Epithelial cell of prostate (primary cell): ENCODE measurements around the gene PRSS36.
"Not testable (repeated sequence)": the region's sequence is repeated elsewhere in the genome, so short reads cannot be mapped to it uniquely, and the experiment has no call there.

Source experiments
- DNase-seq: peaks from one replicate; pipeline ENCODE4 v3.0.0-alpha.2; 2011; ENCODE audit warnings: low read depth, low spot score
- H3K27ac ChIP-seq: fragments of 450-650 bp; 2 replicates; pipeline ENCODE4 v1.5.1; 2017; ENCODE audit warnings: mild to moderate bottlenecking

Gene PRSS36

GRCh38 chr16:31149894-31150890 is at the start of gene PRSS36:
PRSS36 (minus strand) TSS chr16:31150066; CDS start chr16:31150035, 31 bp downstream.
- DNase-seq = no peak
- H3K27ac ChIP-seq = no peak within 1 kb of the TSS

- H3K27ac ChIP-seq = peak overlapping the region; percentile 59
- no peak for DNase-seq
These were observed 49.7 kb upstream of the PRSS36 start for GRCh38 chr16:31199430-31200041.

GRCh38 chr16:31198207-31198882 is 48.5 kb upstream of the PRSS36 start:
- no peak for DNase-seq
- no peak overlapping the region for H3K27ac ChIP-seq

- DNase-seq = no peak
- no peak overlapping the region for H3K27ac ChIP-seq
These were observed 46.6 kb upstream of the PRSS36 start for GRCh38 chr16:31196324-31197088.

GRCh38 chr16:31195861-31196260 is 46.0 kb upstream of the PRSS36 start:
- H3K27ac ChIP-seq, DNase-seq: not testable (repeated sequence)

GRCh38 chr16:31194898-31195297 is 45.0 kb upstream of the PRSS36 start:
- DNase-seq = no peak
- no peak overlapping the region for H3K27ac ChIP-seq

- no peak for DNase-seq
- H3K27ac ChIP-seq = no peak overlapping the region
These were observed 44.0 kb upstream of the PRSS36 start for GRCh38 chr16:31193874-31194273.

- H3K27ac ChIP-seq = no peak overlapping the region
- DNase-seq = no peak
These were observed 43.2 kb upstream of the PRSS36 start for GRCh38 chr16:31192856-31193642.

GRCh38 chr16:31191697-31192428 is 42.0 kb upstream of the PRSS36 start:
- H3K27ac ChIP-seq = no peak overlapping the region
- no peak for DNase-seq

- DNase-seq = no peak
- H3K27ac ChIP-seq = no peak overlapping the region
These were observed 41.1 kb upstream of the PRSS36 start for GRCh38 chr16:31190818-31191444.

- no peak overlapping the region for H3K27ac ChIP-seq
- no peak for DNase-seq
These were observed 40.2 kb upstream of the PRSS36 start for GRCh38 chr16:31190061-31190460.

GRCh38 chr16:31189412-31189778 is 39.5 kb upstream of the PRSS36 start:
- H3K27ac ChIP-seq = no peak overlapping the region
- no peak for DNase-seq

GRCh38 chr16:31188450-31189411 is 38.9 kb upstream of the PRSS36 start:
- no peak overlapping the region for H3K27ac ChIP-seq
- DNase-seq = no peak

GRCh38 chr16:31187808-31188189 is 37.9 kb upstream of the PRSS36 start:
- no peak overlapping the region for H3K27ac ChIP-seq
- no peak for DNase-seq

- H3K27ac ChIP-seq = no peak overlapping the region
- DNase-seq = no peak
These were observed 37.3 kb upstream of the PRSS36 start for GRCh38 chr16:31186930-31187807.

- H3K27ac ChIP-seq = no peak overlapping the region
- DNase-seq = no peak
These were observed 36.3 kb upstream of the PRSS36 start for GRCh38 chr16:31186176-31186575.
